NOMO-1 treated with DMSO at 0.1 percent for 48 hours (cell line): Measurements from ENCODE around the gene SCFD2.
"Not testable (repeated sequence)": the region's sequence is repeated elsewhere in the genome, so short reads cannot be mapped to it uniquely, and the experiment has no call there.

ENCODE experiments used
- DNase-seq: peaks from one replicate; lab custom pipeline; 2025; ENCODE audit not compliant: unreplicated experiment; lab: John Stamatoyannopoulos, UW

Gene SCFD2

GRCh38 chr4:53194727-53195126 lies 171.1 kb downstream of the SCFD2 start:
- DNase-seq, result no peak

DNA sequence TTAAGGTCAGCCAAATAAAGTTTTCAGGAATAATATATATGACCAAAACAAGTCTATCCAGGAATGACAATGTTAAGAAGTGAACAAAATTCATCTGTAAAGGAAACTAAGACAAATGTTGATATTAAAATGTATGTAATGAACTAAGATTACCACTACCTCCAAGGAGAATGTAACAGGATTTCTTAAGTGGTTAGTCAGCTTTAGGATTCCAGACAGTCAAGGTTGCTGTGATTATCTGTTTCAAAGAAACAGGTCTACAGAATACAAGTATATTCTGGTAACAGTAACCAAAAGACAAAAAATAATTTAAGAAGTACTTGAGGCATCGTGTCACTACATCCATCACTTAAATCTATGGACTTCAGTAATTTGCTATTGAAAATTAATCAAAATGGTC lies 172.8 kb downstream of the SCFD2 start:
- no peak for DNase-seq

- no peak for DNase-seq
These were observed 173.4 kb downstream of the SCFD2 start for GRCh38 chr4:53192496-53192895.

GRCh38 chr4:53191997-53192396 lies 173.9 kb downstream of the SCFD2 start:
- peak; percentile 32 for DNase-seq

GRCh38 chr4:53189011-53189410 lies 176.8 kb downstream of the SCFD2 start:
- DNase-seq, result no peak

DNA sequence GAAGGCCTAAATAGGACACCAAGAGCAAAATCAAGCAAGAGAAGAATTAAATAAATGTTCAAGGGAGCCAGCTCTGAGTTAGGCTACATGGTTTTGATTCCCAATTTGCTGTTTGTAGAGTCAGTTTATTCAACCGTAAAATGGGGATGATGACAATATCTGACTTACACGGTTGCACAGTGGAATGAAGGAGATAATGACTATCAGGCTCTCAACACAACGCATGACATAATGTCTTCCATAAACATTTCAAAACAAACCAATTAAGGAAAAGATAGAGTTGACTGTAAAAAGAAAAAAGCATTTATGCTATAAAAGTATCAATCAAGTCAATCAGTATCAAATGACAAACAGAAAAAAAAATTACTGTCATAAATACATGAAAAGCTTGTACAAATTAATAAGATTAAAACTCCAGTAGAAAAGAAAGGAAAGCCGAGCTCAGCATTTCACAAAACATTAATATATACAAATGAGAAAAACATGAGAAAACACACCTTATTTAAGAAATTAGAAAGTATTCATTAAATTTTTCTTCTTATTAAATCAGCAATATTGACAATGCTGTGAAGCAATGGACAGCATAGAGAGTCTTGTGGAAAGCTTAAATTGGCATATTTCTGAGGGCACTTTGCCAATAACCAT lies 179.0 kb downstream of the SCFD2 start:
- no peak for DNase-seq

DNA sequence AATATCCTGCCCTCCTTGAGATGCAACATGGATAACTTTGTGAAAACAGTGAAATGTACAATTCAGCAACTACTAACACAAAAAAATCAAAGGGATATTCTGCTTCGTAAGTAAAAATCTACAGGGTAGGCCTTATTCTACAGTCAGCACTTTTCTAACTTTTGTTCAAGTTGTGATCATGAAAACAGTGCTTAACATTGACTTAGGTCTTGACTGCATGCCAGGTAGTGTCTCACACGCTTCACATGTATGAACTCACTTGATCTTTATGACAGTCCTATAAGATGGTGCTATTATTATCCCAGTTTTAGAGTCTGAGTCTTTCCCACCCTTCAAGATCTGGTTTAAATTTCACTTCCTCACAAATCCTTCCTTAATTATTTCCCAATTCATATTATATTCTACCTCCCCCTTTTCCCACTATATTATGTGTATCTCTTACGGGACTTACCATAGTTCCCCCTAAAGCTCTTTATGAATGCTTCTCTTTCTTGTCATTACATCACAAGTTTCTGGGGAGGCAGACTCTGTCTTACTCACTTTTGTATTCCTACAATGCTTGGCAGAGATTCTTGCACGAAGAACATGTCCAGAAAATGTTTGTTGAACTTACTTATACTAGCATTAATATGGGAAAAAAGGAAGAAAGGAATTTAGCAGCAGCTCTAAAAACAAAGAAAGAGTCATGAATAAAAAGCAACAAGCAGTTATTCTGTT lies 179.8 kb downstream of the SCFD2 start:
- DNase-seq, result no peak

GRCh38 chr4:53183754-53184153 lies 182.1 kb downstream of the SCFD2 start:
- no peak for DNase-seq

DNA sequence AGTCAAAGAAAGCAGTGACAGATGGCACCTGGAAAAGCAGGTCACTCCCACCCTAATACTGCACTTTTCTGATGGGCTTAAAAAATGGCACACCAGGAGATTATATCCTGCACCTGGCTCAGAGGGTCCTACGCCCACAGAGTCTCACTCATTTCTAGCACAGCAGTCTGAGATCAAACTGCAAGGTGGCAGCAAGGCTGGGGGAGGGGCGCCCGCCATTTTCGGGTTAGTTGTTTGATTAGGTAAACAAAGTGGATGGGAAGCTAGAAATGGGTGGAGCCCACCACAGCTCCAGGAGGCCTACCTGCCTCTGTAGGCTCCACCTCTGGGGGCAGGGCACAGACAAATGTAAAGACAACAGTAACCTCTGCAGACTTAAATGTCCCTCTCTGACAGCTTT lies 188.1 kb downstream of the SCFD2 start:
- not testable (repeated sequence) for DNase-seq

DNA sequence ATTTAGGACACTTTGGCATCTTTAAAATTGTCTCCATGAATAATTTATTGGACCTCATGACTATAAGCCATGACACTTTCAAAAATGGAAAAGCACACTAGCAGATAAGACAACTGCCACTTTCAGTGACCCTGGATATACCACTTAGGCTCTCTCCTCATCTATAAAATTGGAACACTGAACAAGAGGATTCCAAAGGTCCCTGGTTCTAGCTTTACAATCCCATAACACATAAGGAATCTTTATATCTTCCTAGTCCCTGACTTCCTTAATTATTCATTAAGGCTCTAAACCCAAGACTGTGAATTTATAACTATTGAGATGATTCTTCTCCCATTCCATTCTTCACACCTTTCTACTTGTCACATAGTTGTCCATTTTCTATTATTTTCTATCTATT lies 190.2 kb downstream of the SCFD2 start:
- no peak for DNase-seq

- no peak for DNase-seq
These were observed 191.0 kb downstream of the SCFD2 start for GRCh38 chr4:53174823-53175222.

DNA sequence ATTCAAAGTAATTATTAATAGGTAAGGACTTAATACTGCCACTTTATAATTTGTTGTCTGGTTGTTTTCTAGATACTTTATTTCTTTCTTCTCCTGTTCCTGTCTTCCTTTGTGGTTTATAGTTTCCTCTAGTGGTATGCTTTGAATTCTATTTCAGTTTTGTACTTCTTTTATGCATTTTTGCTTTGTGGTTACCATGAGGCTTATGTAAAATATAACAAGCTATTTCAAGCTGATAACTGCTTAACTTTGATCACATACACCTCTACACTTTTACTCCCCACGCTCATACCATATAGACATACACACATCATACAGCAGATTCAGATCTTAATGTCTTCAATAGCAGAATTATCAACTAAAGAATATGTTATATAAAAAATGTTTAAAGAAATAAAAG lies 192.3 kb downstream of the SCFD2 start:
- no peak for DNase-seq

DNA sequence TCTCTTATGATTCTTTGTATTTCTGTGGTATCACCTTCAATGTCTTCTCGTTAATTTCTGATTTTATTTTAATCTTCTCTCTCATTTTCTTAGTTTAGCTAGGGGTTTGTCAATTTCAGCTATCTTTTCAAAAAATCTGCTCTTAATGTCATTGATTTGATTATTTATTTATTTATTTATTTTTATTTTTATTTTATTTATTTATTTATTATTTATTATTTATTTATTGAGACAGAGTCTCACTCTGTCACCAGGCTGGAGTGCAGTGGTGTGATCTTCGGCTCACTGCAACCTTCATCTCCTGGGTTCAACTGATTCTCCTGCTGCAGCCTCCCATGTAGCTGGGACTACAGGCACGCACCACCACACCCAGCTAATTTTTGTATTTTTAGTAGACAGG lies 194.1 kb downstream of the SCFD2 start:
- DNase-seq, result no peak

GRCh38 chr4:53169695-53170617 lies 195.9 kb downstream of the SCFD2 start:
- DNase-seq, result no peak

- no peak for DNase-seq
These were observed 197.6 kb downstream of the SCFD2 start for GRCh38 chr4:53168228-53168627.

GRCh38 chr4:53162969-53163368 lies 202.9 kb downstream of the SCFD2 start:
- DNase-seq, result no peak

- DNase-seq, result no peak
These were observed 204.0 kb downstream of the SCFD2 start for GRCh38 chr4:53161787-53162433.

DNA sequence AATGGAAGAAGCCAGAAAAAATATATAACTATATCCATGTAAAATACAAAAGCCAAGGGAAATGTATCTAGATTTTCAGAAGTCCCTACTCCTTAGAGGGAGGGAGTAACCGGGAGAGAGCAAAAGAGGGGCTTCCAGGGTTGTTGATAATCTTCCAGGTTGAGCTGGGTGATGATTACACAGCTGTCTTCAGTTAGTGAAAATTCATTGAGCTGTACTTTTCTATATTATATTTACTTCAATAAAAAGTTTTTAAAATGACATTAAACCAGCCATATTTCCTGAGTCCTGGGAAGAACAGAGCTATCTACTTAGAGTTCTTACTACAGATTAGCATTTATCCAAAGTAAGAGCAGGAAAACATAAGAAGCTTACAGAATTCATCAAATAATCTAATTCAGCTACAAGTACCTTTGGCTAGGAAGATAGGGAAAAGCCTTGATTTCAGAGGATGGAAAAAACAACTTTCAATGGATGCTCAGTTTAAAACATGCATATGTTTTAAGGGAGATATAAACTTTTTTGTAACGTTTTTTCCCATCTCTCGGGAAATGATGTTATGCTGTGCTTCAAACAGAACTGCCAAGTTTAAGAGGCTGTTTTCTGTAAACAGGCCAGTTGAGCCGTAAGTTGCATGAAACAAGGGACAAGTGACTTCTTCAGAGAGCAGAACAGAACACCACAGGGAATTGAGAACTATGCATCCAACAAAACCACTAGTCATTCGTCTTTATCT lies 204.6 kb downstream of the SCFD2 start:
- DNase-seq, result no peak

- no peak for DNase-seq
These were observed 209.0 kb downstream of the SCFD2 start for GRCh38 chr4:53156896-53157295.

DNA sequence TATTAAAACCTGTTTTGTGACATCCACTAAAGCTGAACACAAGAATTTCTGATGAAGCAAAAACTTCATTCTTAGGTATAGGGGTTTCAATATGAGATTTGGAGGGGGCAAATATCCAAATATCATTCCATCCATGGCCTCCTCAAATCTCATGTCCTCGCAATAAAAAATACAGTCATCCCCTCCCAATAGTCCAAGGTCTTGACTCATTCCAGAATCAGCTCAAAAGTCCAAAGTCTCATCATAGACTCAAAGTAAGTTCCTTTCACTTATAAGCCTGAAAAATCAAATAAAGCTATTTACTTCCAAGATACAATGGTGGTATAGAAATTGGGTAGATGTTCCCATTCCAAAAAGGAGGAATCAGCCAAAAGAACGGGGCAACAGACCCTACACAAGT lies 213.4 kb downstream of the SCFD2 start:
- DNase-seq, result no peak

- no peak for DNase-seq
These were observed 214.4 kb downstream of the SCFD2 start for GRCh38 chr4:53151489-53151788.
